ENCODE measurements around the gene CCDC18.

CCDC18 gene

DNA sequence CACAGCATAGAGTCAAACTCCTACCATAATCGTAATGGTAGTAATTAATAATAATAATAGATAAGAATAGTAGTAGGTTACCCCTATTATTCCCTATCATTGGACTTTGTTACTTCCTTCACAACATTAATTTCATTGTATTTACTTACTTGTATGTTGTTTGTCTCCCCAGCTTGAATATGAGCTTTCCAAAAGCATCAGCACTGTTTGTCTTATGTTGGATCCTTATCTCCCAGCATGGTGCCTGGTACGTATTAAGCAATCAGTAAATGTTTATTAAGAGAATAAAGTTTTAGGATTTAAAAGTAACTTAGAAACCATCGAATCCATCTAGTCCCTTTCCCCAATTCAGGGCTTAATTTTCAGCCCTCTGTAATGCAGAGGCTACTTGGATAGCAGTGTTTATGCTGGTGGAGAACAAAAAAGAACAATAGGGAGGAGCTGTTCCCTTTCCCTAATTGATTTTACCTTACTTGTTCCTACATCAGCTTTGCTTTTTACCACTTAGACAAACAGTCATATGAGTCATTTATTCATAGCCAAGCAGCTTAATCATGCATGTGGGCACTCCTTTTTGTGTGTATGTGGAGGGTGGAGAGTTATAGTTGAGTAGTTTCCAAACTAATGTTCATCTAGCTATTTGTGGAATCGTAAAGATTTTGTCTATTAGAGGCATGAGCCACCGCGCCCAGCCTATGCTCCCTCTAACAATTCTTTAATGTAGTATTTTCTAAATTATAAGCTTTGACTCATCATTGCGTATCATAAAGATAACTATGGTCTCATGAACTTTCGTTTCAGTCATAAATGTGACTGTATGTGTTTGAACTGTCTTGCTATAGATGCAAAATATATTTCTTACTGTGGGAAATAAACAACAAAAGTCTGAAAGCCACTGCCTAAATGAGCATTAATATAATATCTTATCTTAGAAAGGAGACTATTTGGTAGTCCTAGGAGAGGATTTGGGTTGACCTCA is 144.3 kb downstream of the CCDC18 start:
- peak overlapping the region; percentile 28 for H3K27ac ChIP-seq
- TF ChIP-seq, protein P1, sequence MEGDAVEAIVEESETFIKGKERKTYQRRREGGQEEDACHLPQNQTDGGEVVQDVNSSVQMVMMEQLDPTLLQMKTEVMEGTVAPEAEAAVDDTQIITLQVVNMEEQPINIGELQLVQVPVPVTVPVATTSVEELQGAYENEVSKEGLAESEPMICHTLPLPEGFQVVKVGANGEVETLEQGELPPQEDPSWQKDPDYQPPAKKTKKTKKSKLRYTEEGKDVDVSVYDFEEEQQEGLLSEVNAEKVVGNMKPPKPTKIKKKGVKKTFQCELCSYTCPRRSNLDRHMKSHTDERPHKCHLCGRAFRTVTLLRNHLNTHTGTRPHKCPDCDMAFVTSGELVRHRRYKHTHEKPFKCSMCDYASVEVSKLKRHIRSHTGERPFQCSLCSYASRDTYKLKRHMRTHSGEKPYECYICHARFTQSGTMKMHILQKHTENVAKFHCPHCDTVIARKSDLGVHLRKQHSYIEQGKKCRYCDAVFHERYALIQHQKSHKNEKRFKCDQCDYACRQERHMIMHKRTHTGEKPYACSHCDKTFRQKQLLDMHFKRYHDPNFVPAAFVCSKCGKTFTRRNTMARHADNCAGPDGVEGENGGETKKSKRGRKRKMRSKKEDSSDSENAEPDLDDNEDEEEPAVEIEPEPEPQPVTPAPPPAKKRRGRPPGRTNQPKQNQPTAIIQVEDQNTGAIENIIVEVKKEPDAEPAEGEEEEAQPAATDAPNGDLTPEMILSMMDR (conservative IDR thresholded peaks at IDR 0.05) = no peak

Measured in VCaP (cell line).